Hepatocyte (in vitro differentiated cells): ENCODE measurements around the gene ST6GALNAC2. TPM values are rescaled to one million over a fixed set of nuclear protein-coding genes. Genes with fewer than 3 reads are reported as not detected.

Experiments
- DNase-seq: peaks from one replicate; pipeline ENCODE4 v3.0.0-alpha.2; 2016; ENCODE audit warnings: low spot score
- H2AFZ ChIP-seq: fragments of 200-600 bp; sonication (generic); 2 replicates; pipeline ENCODE4 v1.6.0; 2016; ENCODE audit warnings: antibody characterized with exemption, mild to moderate bottlenecking
- H3K27ac ChIP-seq: fragments of 200-600 bp; sonication (generic); 2 replicates; pipeline ENCODE4 v1.5.1; 2016; ENCODE audit warnings: mild to moderate bottlenecking
- H3K27me3 ChIP-seq: fragments of 200-600 bp; sonication (generic); 2 replicates; pipeline ENCODE4 v1.6.1; 2016
- H3K36me3 ChIP-seq: fragments of 200-600 bp; sonication (generic); replicated peaks from 2 replicates; pipeline ENCODE4 v1.5.1; 2016; ENCODE audit warnings: low read depth; ENCODE audit not compliant: insufficient read depth
- H3K4me1 ChIP-seq: fragments of 200-600 bp; sonication (generic); 2 replicates; pipeline ENCODE4 v1.5.1; 2016; ENCODE audit warnings: mild to moderate bottlenecking, moderate library complexity; ENCODE audit not compliant: insufficient read depth
- H3K4me2 ChIP-seq: fragments of 200-600 bp; sonication (generic); 2 replicates; pipeline ENCODE4 v1.6.0; 2016
- H3K4me3 ChIP-seq: fragments of 200-600 bp; sonication (generic); 2 replicates; pipeline ENCODE4 v1.5.1; 2016; ENCODE audit warnings: mild to moderate bottlenecking
- H3K79me2 ChIP-seq: fragments of 200-600 bp; sonication (generic); 2 replicates; pipeline ENCODE4 v1.6.0; 2017; ENCODE audit warnings: mild to moderate bottlenecking
- H3K9me2 ChIP-seq: fragments of 200-600 bp; sonication (generic); replicated peaks from 2 replicates; pipeline ENCODE4 v1.6.0; 2017; ENCODE audit warnings: mild to moderate bottlenecking; ENCODE audit not compliant: insufficient read depth
- H3K9me3 ChIP-seq: fragments of 200-600 bp; sonication (generic); 2 replicates; pipeline ENCODE4 v1.5.1; 2016; ENCODE audit warnings: low read depth, mild to moderate bottlenecking
- H4K20me1 ChIP-seq: fragments of 200-600 bp; sonication (generic); 2 replicates; pipeline ENCODE4 v1.6.0; 2016; ENCODE audit warnings: mild to moderate bottlenecking; ENCODE audit not compliant: insufficient read depth, poor library complexity, severe bottlenecking
- CTCF ChIP-seq: fragments of 200-600 bp; sonication (generic); IDR thresholded peaks from 2 replicates; pipeline ENCODE4 v1.5.1; 2016; ENCODE audit warnings: antibody characterized with exemption, mild to moderate bottlenecking; ENCODE audit not compliant: poor library complexity
- EZH2 ChIP-seq: fragments of 200-600 bp; sonication (generic); IDR thresholded peaks from 2 replicates; pipeline ENCODE4 v1.6.1; 2016; ENCODE audit warnings: antibody characterized with exemption, mild to moderate bottlenecking, borderline replicate concordance
- EZH2phosphoT487 ChIP-seq: fragments of 200-600 bp; sonication (generic); IDR thresholded peaks from one replicate; pipeline ENCODE4 v1.6.1; 2018; ENCODE audit warnings: antibody characterized with exemption, mild to moderate bottlenecking, low read depth, moderate library complexity; ENCODE audit not compliant: unreplicated experiment, severe bottlenecking
- WGBS: methylation state at CpG from one replicate; pipeline ENCODE4 v1.1.6; 2016; ENCODE audit warnings: low lambda C conversion rate; ENCODE audit errors: missing lambda C conversion rate; 5-methylcytosine and 5-hydroxymethylcytosine counted together
- polyA plus RNA-seq: library from polyadenylated mRNA; unstranded; fragments of >200 nt; fragmentation: Nextera tagmentation; extraction: Ambion mirVana; gene quantifications from 2 replicates; pipeline ENCODE4 v1.2.1, GENCODE V29; 2016
- total RNA-seq: library from RNA; depleted of rRNA; stranded (reverse); fragments of >200 nt; gene quantifications from 2 replicates; pipeline ENCODE4 v1.2.3, GENCODE V29; 2014

ST6GALNAC2 gene
- total and polyA plus RNA-seq, 2 experiments from 2014 or later: 1.4 to 1.8 TPM

- Histone ChIP-seq H3K27ac (no peak overlapping the region), H2AFZ (no peak overlapping the region), H3K4me1 (peaks cover 59% of the 10 kb centered on the region), H3K9me2 (no peaks in the 10 kb centered on the region), H3K9me3 (no peaks in the 10 kb centered on the region), H3K36me3 (no peaks in the 10 kb centered on the region), H3K4me2 (no peak overlapping the region), H3K27me3 (peaks cover 12% of the 10 kb centered on the region), H3K79me2 (no peaks in the 10 kb centered on the region), H3K4me3 (no peak overlapping the region), H4K20me1 (no peaks in the 10 kb centered on the region)
- DNase-seq: no peak
- WGBS: 76% methylated on average over 8 of the region's 8 CpGs
- no peak for TF ChIP-seq EZH2
- no peak for TF ChIP-seq CTCF
- no peak for TF ChIP-seq EZH2phosphoT487
Observed at GRCh38 chr17:76532072-76532651, 53.5 kb downstream of the ST6GALNAC2 start.

GRCh38 chr17:76531486-76532038 lies 54.1 kb downstream of the ST6GALNAC2 start:
- H3K27ac ChIP-seq: no peak overlapping the region
- H3K9me2 ChIP-seq: no peaks in the 10 kb centered on the region
- H2AFZ ChIP-seq: no peak overlapping the region
- H3K9me3 ChIP-seq: no peaks in the 10 kb centered on the region
- H3K4me3 ChIP-seq: no peak overlapping the region
- TF ChIP-seq CTCF (no peak), EZH2phosphoT487 (no peak), EZH2 (no peak)
- H3K36me3 ChIP-seq: no peaks in the 10 kb centered on the region
- no peak for DNase-seq
- peaks cover 6% of the 10 kb centered on the region for H3K27me3 ChIP-seq
- H3K79me2 ChIP-seq: no peaks in the 10 kb centered on the region
- H4K20me1 ChIP-seq: no peaks in the 10 kb centered on the region
- no peak overlapping the region for H3K4me2 ChIP-seq
- WGBS: 91% methylated on average over 18 of the region's 18 CpGs
- H3K4me1 ChIP-seq: peaks cover 58% of the 10 kb centered on the region

- no peak overlapping the region for H3K4me2 ChIP-seq
Observed at GRCh38 chr17:76530811-76531485, 54.7 kb downstream of the ST6GALNAC2 start.

More at GRCh38 chr17:76530811-76531485, 54.7 kb downstream of the ST6GALNAC2 start:
- no peaks in the 10 kb centered on the region for H3K36me3 ChIP-seq
- 91% methylated on average over 31 of the region's 32 CpGs for whole genome bisulfite sequencing
- no peak for DNase-seq
- no peaks in the 10 kb centered on the region for H3K27me3 ChIP-seq
- no peaks in the 10 kb centered on the region for H4K20me1 ChIP-seq
- no peaks in the 10 kb centered on the region for H3K79me2 ChIP-seq
- no peak for TF ChIP-seq EZH2phosphoT487
- no peak for TF ChIP-seq CTCF
- TF ChIP-seq EZH2: no peak
- no peak overlapping the region for H2AFZ ChIP-seq
- H3K4me3 ChIP-seq: no peak overlapping the region
- H3K4me1 ChIP-seq: peaks cover 58% of the 10 kb centered on the region
- H3K27ac ChIP-seq: peak overlapping the region; percentile 98
- no peaks in the 10 kb centered on the region for H3K9me2 ChIP-seq
- no peaks in the 10 kb centered on the region for H3K9me3 ChIP-seq
